ENCODE data around the gene NSA2.
A peak's percentile ranks its signal among the peaks of the same experiment; 100 is the strongest.
"Not testable (repeated sequence)": the region's sequence is repeated elsewhere in the genome, so short reads cannot be mapped to it uniquely, and the experiment has no call there.

NSA2 gene
- 77.9 to 134 reads per million in 2 donors for total RNA-seq

- peak; percentile 78 to 95 (median 89) for DNase-seq
Observed at GRCh38 chr5:74766849-74767578, at the start of gene NSA2, which contains the start of gene GFM2. TSS of gene NSA2 (plus strand) at chr5:74767249. CDS start at chr5:74767361, 112 bp downstream. TSS of gene GFM2 (minus strand) at chr5:74767117. CDS start at chr5:74763742, 3,375 bp downstream.

GRCh38 chr5:74717596-74717995 lies 49.5 kb upstream of the NSA2 start:
- DNase-seq, result no peak

GRCh38 chr5:74722271-74722670 lies 44.8 kb upstream of the NSA2 start:
- DNase-seq, result no peak

- peak in 1 of 5 experiments; percentile 17 for DNase-seq
Observed at GRCh38 chr5:74725331-74725730, 41.7 kb upstream of the NSA2 start.

GRCh38 chr5:74736759-74737158 lies 30.3 kb upstream of the NSA2 start:
- DNase-seq, result no peak

- DNase-seq, result no peak
Observed at GRCh38 chr5:74738406-74738805, 28.6 kb upstream of the NSA2 start.

- not testable (repeated sequence) for DNase-seq
Observed at GRCh38 chr5:74748742-74749141, 18.3 kb upstream of the NSA2 start.

GRCh38 chr5:74761241-74761640 lies 5.8 kb upstream of the NSA2 start:
- DNase-seq, result no peak

GRCh38 chr5:74762599-74762998 lies 4.5 kb upstream of the NSA2 start:
- DNase-seq, result peak in 1 of 5 experiments; percentile 12

GRCh38 chr5:74763504-74763903 lies 3.5 kb upstream of the NSA2 start:
- DNase-seq, result no peak

- DNase-seq, result peak in 1 of 5 experiments; percentile 14
Observed at GRCh38 chr5:74765201-74765600, 1.8 kb upstream of the NSA2 start.

- DNase-seq, result no peak
Observed at GRCh38 chr5:74765929-74766328, 1.1 kb upstream of the NSA2 start.

GRCh38 chr5:74766418-74766848 lies 616 bp upstream of the NSA2 start:
- peak in 2 of 5 experiments; percentile 42 to 66 for DNase-seq

- DNase-seq, result peak in 1 of 5 experiments; percentile 29
Observed at GRCh38 chr5:74767579-74767913, 497 bp downstream of the NSA2 start.

GRCh38 chr5:74772359-74772758 lies 5.3 kb downstream of the NSA2 start:
- DNase-seq, result no peak

- DNase-seq, result no peak
Observed at GRCh38 chr5:74778609-74779008, 11.6 kb downstream of the NSA2 start.

- DNase-seq, result no peak
Observed at GRCh38 chr5:74786851-74787250, 19.8 kb downstream of the NSA2 start.

GRCh38 chr5:74787424-74787823 lies 20.4 kb downstream of the NSA2 start:
- no peak for DNase-seq

- not testable (repeated sequence) for DNase-seq
Observed at GRCh38 chr5:74791669-74792068, 24.6 kb downstream of the NSA2 start.

GRCh38 chr5:74798977-74799911 lies 32.2 kb downstream of the NSA2 start:
- no peak for DNase-seq

- no peak for DNase-seq
Observed at GRCh38 chr5:74801197-74801596, 34.1 kb downstream of the NSA2 start.

- no peak for DNase-seq
Observed at GRCh38 chr5:74801941-74802340, 34.9 kb downstream of the NSA2 start.

GRCh38 chr5:74810915-74811314 lies 43.9 kb downstream of the NSA2 start:
- DNase-seq, result no peak

GRCh38 chr5:74816875-74817274 lies 49.8 kb downstream of the NSA2 start:
- DNase-seq, result no peak
